GM13976 (cell line): ENCODE results near the gene TBC1D22A.

Source experiments
- DNase-seq: peaks from one replicate; pipeline ENCODE4 v3.0.0; 2012; ENCODE audit warnings: low spot score
- CTCF ChIP-seq: IDR thresholded peaks from 2 replicates; pipeline ENCODE4 v1.5.1; 2012; ENCODE audit warnings: borderline replicate concordance, mild to moderate bottlenecking; ENCODE audit not compliant: insufficient read depth; ENCODE audit errors: extremely low read depth, missing control alignments, control extremely low read depth
- in situ Hi-C: fragments of 300-500 bp; cut with MboI; formaldehyde crosslinking; loops from one replicate; pipeline ENCODE4 v1.12.0; 2022; ENCODE audit warnings: low sequenced_read_pairs, mixed read lengths, inconsistent platforms; ENCODE audit not compliant: unreplicated experiment

Gene TBC1D22A

GRCh38 chr22:47188261-47189055 is 426.0 kb downstream of the TBC1D22A start:
- no peak for TF ChIP-seq CTCF
- DNase-seq = no peak
- in situ Hi-C loops = no loop called here

- TF ChIP-seq CTCF = no peak
- in situ Hi-C loops = no loop called here
- no peak for DNase-seq
Measured at GRCh38 chr22:47189056-47189916, 426.8 kb downstream of the TBC1D22A start.

GRCh38 chr22:47190276-47190956 is 428.0 kb downstream of the TBC1D22A start:
- TF ChIP-seq CTCF = no peak
- in situ Hi-C loops = no loop called here
- no peak for DNase-seq

GRCh38 chr22:47190957-47191670 is 428.7 kb downstream of the TBC1D22A start:
- in situ Hi-C loops = no loop called here
- TF ChIP-seq CTCF = no peak
- no peak for DNase-seq

- DNase-seq = no peak
- in situ Hi-C loops = no loop called here
- TF ChIP-seq CTCF = no peak
Measured at GRCh38 chr22:47191671-47192650, 429.5 kb downstream of the TBC1D22A start.
